Stimulated activated naive CD4-positive, alpha-beta T cell (primary cell): Measurements from ENCODE around the gene SLC35F1.

Experiments
- DNase-seq, 6 experiments: peaks; one replicate each; lab custom pipeline; 2025; lab: John Stamatoyannopoulos, UW

Gene SLC35F1

GRCh38 chr6:118197539-118197938 is 290.5 kb downstream of the SLC35F1 start:
- no peak for DNase-seq

- no peak for DNase-seq
Measured at GRCh38 chr6:118198746-118199145, 291.7 kb downstream of the SLC35F1 start.

DNA sequence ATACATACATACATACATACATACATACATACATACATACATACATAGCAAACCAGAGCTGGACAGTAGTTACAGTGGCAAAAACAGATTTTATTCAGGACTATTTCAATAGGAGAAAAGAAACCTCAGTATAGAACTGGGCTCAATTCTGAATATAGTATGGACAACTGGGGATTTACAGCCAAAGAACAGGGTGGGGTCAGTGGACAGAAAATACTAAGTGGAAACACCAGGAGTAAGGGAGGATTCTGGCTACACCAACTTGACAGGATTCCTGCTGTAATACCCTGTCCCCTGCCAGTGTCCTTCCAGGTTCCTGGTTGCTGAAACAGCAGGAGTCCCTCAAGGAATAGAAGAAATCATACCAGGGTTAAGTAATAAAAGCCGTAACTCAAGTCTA is 293.1 kb downstream of the SLC35F1 start:
- no peak for DNase-seq

DNA sequence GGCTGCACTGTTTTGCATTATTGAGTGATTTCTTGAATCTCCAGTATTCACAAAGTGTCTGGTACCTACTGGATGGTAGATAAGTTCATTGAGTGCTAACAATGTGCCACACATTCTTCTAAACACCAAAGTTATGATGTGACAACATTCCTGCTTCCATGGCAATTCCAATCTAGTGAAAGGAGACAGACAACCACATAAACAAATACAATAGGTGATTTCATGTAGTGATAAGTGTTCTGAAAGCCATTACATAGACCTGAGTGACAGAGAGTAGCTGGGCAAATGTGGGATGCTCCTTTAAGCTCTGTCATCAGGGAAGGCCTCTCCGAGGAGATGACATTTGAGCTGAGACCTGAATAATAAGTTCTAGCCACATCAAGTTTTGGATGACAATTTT is 295.5 kb downstream of the SLC35F1 start:
- DNase-seq, result no peak

GRCh38 chr6:118203545-118203944 is 296.5 kb downstream of the SLC35F1 start:
- DNase-seq, result no peak

DNA sequence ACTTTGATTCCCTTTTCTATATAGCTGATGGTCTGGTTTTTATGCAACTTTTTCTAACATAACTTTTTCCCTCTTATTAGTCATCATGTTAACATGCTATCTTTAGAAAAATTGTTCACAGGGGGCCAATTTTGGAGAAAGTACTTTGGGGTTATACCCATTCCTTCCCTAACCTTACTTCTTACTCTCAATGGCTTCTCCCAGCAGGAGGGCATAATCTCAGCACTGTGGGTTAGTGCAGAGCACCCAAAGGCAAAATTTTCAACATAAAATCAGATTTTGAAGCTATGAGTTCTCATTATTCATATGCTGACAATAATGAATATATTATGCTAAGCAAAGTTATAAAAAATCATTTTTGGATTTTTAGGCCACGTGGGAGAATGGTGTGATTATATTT is 299.2 kb downstream of the SLC35F1 start:
- no peak for DNase-seq

GRCh38 chr6:118207947-118208346 is 300.9 kb downstream of the SLC35F1 start:
- no peak for DNase-seq

DNA sequence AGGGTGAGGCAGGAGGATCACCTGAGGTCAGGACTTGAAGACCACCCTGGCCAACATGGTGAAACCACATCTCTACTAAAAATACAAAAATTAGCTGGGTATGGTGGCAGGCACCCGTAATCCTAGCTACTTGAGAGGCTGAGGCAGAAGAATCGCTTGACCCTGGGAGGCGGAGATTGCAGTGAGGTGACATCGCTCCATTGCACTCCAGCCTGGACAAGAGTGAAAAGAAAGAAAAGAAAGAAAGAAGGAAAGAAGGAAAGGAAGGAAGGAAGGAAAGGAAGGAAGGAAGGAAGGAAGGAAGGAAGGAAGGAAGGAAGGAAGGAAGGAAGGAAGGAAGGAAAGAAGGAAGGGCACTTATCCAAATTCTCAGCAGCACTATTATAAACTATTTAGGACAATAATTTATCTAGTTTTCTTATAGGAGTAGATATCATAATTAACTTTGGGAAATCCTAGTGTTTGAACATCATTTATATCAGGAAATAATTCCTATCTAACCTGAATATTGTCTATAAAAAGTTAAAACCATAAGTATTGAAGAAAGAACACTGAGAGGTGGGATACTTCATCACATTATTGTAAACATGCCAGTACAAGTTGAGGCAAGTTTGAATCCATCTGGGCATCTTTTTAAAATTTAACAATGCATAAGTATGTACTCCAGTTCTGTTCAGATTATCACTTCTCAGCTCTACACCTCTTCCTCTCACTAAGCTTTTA is 305.5 kb downstream of the SLC35F1 start:
- no peak for DNase-seq

DNA sequence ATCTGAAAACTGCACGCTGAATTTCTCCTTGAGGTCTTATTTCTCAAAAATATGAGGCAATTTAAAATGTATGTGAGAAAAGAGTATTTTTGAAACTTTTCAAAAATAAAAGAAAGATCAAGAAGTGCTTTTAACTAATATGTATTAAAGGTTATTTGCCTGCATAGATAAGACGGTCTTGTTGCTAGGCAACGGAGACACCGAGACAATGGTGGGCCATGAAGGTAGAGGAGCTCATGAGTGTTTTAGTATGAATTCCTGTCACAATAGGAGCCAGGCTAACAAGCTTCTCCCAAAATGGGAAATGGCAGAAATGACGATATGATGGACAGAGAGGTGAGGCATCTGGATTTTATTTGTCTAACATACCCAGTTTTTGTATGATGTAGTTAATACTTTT is 308.2 kb downstream of the SLC35F1 start:
- DNase-seq, result no peak

GRCh38 chr6:118216751-118217150 is 309.7 kb downstream of the SLC35F1 start:
- DNase-seq, result no peak

DNA sequence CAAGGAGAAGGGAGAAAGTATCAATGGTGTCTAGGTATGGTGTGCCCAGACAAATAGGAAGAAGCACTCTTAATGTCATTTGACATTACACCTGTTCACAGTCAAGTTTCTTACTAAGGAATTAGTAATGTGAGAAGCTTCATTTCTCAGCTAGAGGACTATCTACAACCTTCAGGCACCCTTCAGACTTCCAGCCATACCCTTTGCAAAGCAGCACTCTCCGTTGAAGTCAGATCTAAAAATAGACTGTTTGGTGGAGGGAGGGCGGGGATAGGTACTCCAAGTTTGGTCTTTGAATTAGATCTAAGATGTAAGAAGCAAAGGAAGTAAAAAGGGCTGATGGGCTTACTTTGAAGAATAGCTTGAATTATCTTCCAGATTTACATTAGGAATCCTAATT is 311.1 kb downstream of the SLC35F1 start:
- no peak for DNase-seq

DNA sequence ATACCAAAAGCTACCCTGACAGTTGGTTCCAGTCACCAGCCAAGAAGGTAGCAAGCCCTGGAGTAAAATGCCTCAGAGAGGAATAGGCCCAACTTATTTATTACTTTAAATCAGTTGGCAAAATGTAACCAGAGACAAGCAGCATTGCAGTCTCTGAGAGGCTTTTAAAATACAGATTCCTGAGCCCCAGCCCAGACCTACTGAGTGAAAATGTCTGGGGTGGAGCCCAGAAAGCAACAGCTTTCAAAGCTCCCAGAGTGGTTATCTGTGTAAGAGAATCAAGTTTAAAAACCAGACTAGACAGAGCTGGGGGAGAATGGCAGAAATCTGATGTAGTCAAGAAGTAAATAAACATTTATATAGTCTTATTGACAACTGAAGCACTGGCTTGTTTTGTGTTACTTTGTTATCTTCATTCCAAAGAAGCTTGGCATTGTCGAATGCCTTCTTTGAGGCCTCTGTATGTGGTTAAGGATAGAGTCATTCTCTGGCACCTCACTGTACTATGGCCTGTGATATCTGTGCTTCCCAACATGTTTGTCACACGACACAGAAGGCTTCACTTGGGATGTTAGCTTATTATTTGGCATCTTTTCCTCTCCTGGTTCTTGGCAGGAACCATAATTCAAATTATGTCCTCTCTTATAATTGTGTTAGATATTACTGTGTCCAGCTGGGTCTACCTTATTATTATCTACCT is 313.5 kb downstream of the SLC35F1 start:
- no peak for DNase-seq

DNA sequence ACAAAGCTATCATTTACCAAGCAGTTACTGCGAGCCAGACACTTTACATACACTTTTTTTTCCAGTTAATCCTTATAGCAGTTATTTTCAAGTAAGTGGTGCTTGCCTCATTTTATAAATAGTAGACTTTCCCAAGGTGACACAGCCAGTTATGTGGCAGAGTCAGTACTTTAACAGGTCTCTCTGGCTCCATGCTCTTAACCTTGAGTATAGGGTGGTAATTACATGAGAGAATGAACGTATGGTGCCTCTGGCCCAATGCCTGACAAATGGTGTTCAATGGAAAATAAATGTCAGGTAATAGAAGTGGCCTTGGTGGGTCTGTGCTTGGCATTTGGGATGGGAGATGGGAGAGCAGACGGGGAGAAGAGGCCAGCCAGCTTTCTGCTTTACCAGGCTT is 316.3 kb downstream of the SLC35F1 start:
- no peak for DNase-seq

DNA sequence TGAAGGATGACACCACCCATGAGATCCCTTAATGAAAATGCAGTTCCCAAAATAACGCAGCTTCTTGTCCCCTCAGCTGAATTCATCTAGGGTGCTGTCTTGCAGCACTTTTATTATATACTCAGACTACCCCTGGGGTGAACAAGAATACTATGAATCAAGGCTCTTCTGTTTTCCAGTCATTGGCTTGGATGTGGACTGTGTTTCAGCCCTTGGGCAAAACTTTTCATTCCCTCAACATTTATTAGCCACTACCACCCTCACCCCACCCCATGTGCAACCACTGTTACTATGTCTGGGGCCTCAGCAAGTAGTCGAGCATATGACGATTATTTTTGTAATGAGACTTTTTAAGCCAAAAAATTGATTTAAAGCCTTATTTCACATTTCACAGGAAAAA is 321.8 kb downstream of the SLC35F1 start:
- no peak for DNase-seq

DNA sequence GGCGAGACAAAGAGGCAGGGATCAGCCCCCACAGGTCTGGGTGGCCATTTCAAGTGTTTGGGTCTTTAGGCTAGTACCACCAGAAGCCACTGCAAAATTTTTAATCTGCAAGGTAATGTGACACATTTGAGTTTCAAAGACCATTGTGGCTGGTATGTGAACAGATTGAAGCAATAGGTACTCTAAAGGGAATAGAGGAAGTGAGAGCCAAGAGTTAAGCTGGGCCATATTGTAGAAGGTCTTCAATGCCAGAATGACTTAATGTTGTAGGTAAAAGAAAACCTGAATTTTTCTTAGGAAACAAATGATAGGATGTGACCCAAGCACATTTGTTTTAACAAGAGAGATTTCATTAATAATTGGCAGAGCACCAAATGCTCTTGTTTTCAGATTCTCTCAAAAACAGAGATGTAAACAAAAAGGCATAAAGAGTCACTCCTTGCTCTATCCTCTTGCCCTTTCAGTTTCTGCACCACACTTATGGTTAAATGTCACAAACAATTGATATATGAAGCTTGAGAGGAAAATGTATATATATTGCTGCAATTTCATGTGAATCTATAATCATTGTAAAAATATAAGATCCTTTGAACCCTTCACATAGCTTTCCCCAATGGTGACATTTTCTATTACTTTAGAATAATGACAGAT is 333.9 kb downstream of the SLC35F1 start:
- DNase-seq, result no peak

DNA sequence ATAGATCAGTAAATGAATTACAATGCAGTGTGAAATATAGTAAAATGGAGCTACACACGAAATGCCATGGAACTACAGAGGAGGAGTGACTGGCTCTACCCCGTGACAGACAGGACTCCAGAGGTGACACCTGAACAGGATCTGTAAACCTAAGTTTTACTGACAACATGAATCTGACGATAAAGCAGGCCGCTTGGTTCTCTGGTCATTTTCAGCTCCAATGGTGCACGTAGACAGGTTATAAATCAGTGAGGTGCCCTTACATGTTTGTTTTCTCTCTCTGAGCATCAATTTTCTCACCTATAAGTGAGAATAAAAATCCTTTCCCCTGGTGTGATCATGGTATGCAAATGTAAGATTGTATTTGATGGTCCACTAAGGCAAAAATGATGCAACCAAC is 339.3 kb downstream of the SLC35F1 start:
- DNase-seq, result no peak

DNA sequence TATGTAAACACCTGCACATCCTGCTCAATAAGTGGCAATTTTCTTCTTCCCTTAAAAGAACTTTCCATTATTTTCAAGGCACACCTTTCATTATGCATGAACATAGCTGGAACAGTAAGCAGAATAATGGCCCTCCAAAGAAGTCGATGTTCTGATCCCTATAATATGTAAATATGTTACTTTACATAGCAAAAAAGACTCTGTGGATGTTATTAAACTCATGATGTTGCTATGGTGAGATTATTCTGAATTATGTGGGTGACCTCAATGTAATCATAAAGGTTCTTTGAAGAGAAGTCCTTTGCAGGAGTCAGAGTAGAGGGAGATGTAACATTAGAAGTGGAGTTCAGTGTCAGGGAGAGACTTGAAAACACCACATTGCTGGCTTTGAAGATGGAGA is 341.1 kb downstream of the SLC35F1 start:
- no peak for DNase-seq

- DNase-seq, result no peak
Measured at GRCh38 chr6:118249680-118250079, 342.6 kb downstream of the SLC35F1 start.

GRCh38 chr6:118252474-118252873 is 345.4 kb downstream of the SLC35F1 start:
- DNase-seq, result no peak

DNA sequence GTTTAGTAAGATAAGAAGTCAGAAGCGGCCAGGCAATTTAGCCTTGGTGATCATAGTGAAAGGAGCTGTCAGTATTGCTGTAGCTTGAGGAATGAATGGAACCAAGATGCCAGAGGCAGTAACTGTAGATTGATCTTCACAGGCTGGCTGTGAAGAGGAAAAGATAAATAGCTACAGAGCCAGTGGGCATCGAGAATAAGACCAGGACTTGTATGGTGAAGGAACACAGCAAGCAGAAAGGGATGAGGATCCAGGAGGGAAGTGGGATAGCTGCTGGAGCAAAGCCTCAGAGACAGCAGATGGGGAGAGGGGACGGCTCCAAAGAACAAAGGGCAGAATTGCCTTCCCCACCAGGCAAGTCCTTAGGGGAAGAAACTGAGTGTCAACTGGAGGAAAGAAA is 346.7 kb downstream of the SLC35F1 start:
- DNase-seq, result no peak

DNA sequence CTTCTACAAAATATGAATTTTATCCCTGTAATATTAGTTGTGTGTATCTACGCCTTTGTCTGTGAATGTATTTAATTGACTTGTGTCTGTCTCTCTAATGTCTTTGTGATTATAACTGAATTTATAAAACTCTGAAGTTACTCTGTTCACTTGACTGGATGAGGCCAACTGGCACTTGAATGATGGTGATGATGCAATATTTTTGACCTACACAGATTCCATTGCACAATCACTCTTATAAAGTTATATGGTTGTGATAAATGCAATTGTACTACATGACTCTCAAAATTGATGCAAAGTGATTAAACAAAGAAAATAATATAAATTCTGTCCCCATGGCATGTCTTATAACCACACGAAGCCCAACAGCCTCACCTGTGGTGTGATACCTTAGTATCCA is 353.8 kb downstream of the SLC35F1 start:
- DNase-seq, result no peak

- no peak for DNase-seq
Measured at GRCh38 chr6:118263921-118264486, 356.9 kb downstream of the SLC35F1 start.

DNA sequence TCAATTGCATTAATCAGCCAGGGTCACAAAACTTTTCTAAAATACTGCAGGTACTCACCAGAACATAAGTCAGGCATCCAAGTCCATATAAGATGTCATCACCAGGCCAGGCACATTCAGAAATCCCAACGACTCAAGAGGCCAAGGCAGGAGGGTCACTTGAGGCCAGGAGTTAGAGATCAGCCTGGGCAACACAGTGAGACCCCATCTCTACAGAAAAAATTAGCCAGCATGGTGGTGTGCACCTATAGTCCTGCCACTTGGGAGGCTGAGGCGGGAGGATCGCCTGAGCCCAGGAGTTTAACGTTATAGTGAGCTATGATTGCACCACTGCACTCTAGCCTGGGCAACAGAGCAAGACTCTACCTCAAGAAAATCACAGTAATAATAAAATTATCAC is 362.6 kb downstream of the SLC35F1 start:
- DNase-seq, result no peak
